Measurements from ENCODE around the gene POLR1A.

POLR1A gene

DNA sequence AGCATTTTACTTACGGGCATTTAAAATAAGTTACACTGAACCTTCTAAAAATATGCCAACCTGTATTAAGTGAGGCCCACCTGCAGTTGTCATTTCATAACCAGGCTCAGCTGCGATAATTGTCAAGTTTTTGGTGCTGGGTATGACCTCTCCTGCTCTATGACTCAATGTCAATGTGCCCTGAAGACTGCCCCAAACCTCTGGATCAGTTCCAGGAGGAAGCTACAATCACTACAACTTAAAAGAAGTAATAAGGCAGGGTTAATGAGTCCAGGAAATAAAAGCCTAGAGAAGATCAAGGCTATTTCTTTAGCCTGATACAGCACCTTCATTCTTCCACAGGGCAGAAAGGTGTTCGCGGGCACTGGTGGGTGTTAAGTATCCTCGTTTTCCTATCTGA, 22.9 kb downstream of the POLR1A start:
- Histone ChIP-seq H3K4me1 (ENCODE audit: control insufficient read depth, low read length) (peaks cover 12% of the 10 kb centered on the region), H4K20me1 (ENCODE audit: control insufficient read depth, insufficient read depth, low read depth, low read length) (no peaks in the 10 kb centered on the region), H3K9me3 (ENCODE audit: control insufficient read depth, insufficient read depth, low read length) (no peaks in the 10 kb centered on the region), H3K4me2 (ENCODE audit: low read length) (no peak overlapping the region), H3K79me2 (ENCODE audit: control insufficient read depth, low read length) (no peaks in the 10 kb centered on the region), H3K27ac (ENCODE audit: low read depth, low read length) (no peak overlapping the region), H3F3A (ENCODE audit: control insufficient read depth, insufficient read depth) (0 out of 2 replicates have a peak, but pooled peaks cover 4% of the 10 kb centered on the region), H3K36me3 (ENCODE audit: control insufficient read depth, low read length) (peaks cover 75% of the 10 kb centered on the region), H3K27me3 (ENCODE audit: control insufficient read depth, low read length) (no peaks in the 10 kb centered on the region), H3K4me3 (ENCODE audit: low read length) (no peak overlapping the region), H3K9me2 (replicated peaks; ENCODE audit: control insufficient read depth, low read length) (no peaks in the 10 kb centered on the region)
- no peak for TF ChIP-seq CTCF (IDR thresholded peaks at IDR 0.05; ENCODE audit: low read depth, low read length, poor library complexity, severe bottlenecking)
- TF ChIP-seq EZH2phosphoT487 (IDR thresholded peaks at IDR 0.05; ENCODE audit: borderline replicate concordance, low read length), result no peak

DNA sequence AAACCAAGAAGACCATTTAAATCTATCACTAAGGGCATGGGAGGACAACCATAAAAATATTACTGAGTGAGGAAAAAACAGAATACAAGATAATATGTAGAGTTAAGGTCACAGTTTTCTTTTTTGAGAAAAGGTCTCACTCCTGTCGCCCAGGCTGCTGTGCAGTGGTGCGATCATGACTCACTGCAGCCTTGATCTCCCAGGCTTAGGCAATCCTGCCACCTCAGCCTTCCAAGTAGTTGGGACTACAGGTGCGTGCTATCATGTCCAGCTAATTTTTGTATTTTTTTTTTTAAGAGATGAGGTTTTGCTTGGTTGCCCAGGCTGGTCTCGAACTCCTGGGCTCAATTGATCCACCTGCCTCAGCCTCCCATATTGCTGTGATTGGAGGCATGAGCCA, 24.0 kb downstream of the POLR1A start:
- Histone ChIP-seq H3K79me2 (ENCODE audit: control insufficient read depth, low read length) (no peaks in the 10 kb centered on the region), H3K4me3 (ENCODE audit: low read length) (no peak overlapping the region), H3K27ac (ENCODE audit: low read depth, low read length) (no peak overlapping the region), H3K4me2 (ENCODE audit: low read length) (no peak overlapping the region), H3K9me3 (ENCODE audit: control insufficient read depth, insufficient read depth, low read length) (no peaks in the 10 kb centered on the region), H3K9me2 (replicated peaks; ENCODE audit: control insufficient read depth, low read length) (no peaks in the 10 kb centered on the region), H3K36me3 (ENCODE audit: control insufficient read depth, low read length) (peaks cover 75% of the 10 kb centered on the region), H3K27me3 (ENCODE audit: control insufficient read depth, low read length) (no peaks in the 10 kb centered on the region), H3K4me1 (ENCODE audit: control insufficient read depth, low read length) (peaks cover 12% of the 10 kb centered on the region), H3F3A (ENCODE audit: control insufficient read depth, insufficient read depth) (0 out of 2 replicates have a peak, but pooled peaks cover 4% of the 10 kb centered on the region), H4K20me1 (ENCODE audit: control insufficient read depth, insufficient read depth, low read depth, low read length) (no peaks in the 10 kb centered on the region)
- no peak for TF ChIP-seq CTCF (IDR thresholded peaks at IDR 0.05; ENCODE audit: low read depth, low read length, poor library complexity, severe bottlenecking)
- no peak for TF ChIP-seq EZH2phosphoT487 (IDR thresholded peaks at IDR 0.05; ENCODE audit: borderline replicate concordance, low read length)

- Histone ChIP-seq H3K4me3 (ENCODE audit: low read length) (no peak overlapping the region), H3K4me1 (ENCODE audit: control insufficient read depth, low read length) (peaks cover 12% of the 10 kb centered on the region), H3K9me2 (replicated peaks; ENCODE audit: control insufficient read depth, low read length) (no peaks in the 10 kb centered on the region), H3K9me3 (ENCODE audit: control insufficient read depth, insufficient read depth, low read length) (no peaks in the 10 kb centered on the region), H3K27me3 (ENCODE audit: control insufficient read depth, low read length) (no peaks in the 10 kb centered on the region), H3K27ac (ENCODE audit: low read depth, low read length) (no peak overlapping the region), H3K36me3 (ENCODE audit: control insufficient read depth, low read length) (peaks cover 74% of the 10 kb centered on the region), H3F3A (ENCODE audit: control insufficient read depth, insufficient read depth) (0 out of 2 replicates have a peak, but pooled peaks cover 4% of the 10 kb centered on the region), H4K20me1 (ENCODE audit: control insufficient read depth, insufficient read depth, low read depth, low read length) (no peaks in the 10 kb centered on the region), H3K79me2 (ENCODE audit: control insufficient read depth, low read length) (no peaks in the 10 kb centered on the region), H3K4me2 (ENCODE audit: low read length) (no peak overlapping the region)
- TF ChIP-seq CTCF (IDR thresholded peaks at IDR 0.05; ENCODE audit: low read depth, low read length, poor library complexity, severe bottlenecking) (peak; percentile 94), EZH2phosphoT487 (IDR thresholded peaks at IDR 0.05; ENCODE audit: borderline replicate concordance, low read length) (no peak)
These were observed 25.4 kb downstream of the POLR1A start for GRCh38 chr2:86079981-86080911.
